Chondrocyte (in vitro differentiated cells): ENCODE data around the gene SOX6. TPM values are rescaled to one million over a fixed set of nuclear protein-coding genes. Genes with fewer than 3 reads are reported as not detected.
A peak's percentile ranks its signal among the peaks of the same experiment; 100 is the strongest.

ENCODE experiments used
- DNase-seq: peaks from one replicate; pipeline ENCODE4 v3.0.0; 2021; ENCODE audit warnings: mixed read lengths, low spot score
- H3K27ac Mint-ChIP-seq: one replicate; pipeline ENCODE4 v1.8.0; 2021; ENCODE audit warnings: mild to moderate bottlenecking, moderate library complexity, mixed read lengths; ENCODE audit not compliant: unreplicated experiment
- H3K27me3 Mint-ChIP-seq: 2 replicates; pipeline ENCODE4 v1.8.0; 2021; ENCODE audit warnings: low read depth, mixed read lengths
- H3K36me3 Mint-ChIP-seq: 2 replicates; pipeline ENCODE4 v1.8.0; 2021; ENCODE audit warnings: low read depth, mixed read lengths
- H3K4me1 Mint-ChIP-seq: 2 replicates; pipeline ENCODE4 v1.8.0; 2021; ENCODE audit warnings: low read depth, mild to moderate bottlenecking, mixed read lengths
- H3K4me3 Mint-ChIP-seq: one replicate; pipeline ENCODE4 v1.8.0; 2021; ENCODE audit warnings: mild to moderate bottlenecking, moderate library complexity, mixed read lengths; ENCODE audit not compliant: unreplicated experiment
- H3K9me3 Mint-ChIP-seq: 2 replicates; pipeline ENCODE4 v1.8.0; 2021; ENCODE audit warnings: low read depth, mixed read lengths
- total RNA-seq: library from RNA; stranded (reverse); gene quantifications from 3 replicates; pipeline ENCODE4 v1.2.1, GENCODE V29; 2021
- TF ChIP-seq, protein P1 (sequence below): fragments of 200-600 bp; sonication (generic); IDR thresholded peaks from 2 replicates; pipeline ENCODE4 v1.5.0; 2021; ENCODE audit warnings: antibody characterized with exemption, mild to moderate bottlenecking, moderate library complexity

SOX6 gene
- total RNA-seq, 1 donor from 2014 or later = 29.9 TPM

- Mint-ChIP-seq H3K9me3 (peaks cover 17% of the 10 kb centered on the region), H3K4me3 (no peak overlapping the region), H3K27ac (no peak overlapping the region), H3K27me3 (no peaks in the 10 kb centered on the region), H3K36me3 (peaks cover 5% of the 10 kb centered on the region), H3K4me1 (peaks cover 24% of the 10 kb centered on the region)
- TF ChIP-seq, protein P1, sequence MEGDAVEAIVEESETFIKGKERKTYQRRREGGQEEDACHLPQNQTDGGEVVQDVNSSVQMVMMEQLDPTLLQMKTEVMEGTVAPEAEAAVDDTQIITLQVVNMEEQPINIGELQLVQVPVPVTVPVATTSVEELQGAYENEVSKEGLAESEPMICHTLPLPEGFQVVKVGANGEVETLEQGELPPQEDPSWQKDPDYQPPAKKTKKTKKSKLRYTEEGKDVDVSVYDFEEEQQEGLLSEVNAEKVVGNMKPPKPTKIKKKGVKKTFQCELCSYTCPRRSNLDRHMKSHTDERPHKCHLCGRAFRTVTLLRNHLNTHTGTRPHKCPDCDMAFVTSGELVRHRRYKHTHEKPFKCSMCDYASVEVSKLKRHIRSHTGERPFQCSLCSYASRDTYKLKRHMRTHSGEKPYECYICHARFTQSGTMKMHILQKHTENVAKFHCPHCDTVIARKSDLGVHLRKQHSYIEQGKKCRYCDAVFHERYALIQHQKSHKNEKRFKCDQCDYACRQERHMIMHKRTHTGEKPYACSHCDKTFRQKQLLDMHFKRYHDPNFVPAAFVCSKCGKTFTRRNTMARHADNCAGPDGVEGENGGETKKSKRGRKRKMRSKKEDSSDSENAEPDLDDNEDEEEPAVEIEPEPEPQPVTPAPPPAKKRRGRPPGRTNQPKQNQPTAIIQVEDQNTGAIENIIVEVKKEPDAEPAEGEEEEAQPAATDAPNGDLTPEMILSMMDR = no peak
- DNase-seq = no peak
Measured at GRCh38 chr11:16266021-16266420, 90.3 kb downstream of the SOX6 start.

GRCh38 chr11:16265022-16265421, 91.3 kb downstream of the SOX6 start:
- Mint-ChIP-seq H3K27ac (no peak overlapping the region), H3K4me3 (no peak overlapping the region), H3K36me3 (peaks cover 5% of the 10 kb centered on the region), H3K4me1 (peaks cover 24% of the 10 kb centered on the region), H3K27me3 (no peaks in the 10 kb centered on the region), H3K9me3 (peaks cover 20% of the 10 kb centered on the region)
- TF ChIP-seq, protein P1 = no peak
- no peak for DNase-seq

- Mint-ChIP-seq H3K36me3 (peaks cover 4% of the 10 kb centered on the region), H3K4me1 (peaks cover 24% of the 10 kb centered on the region), H3K9me3 (peaks cover 14% of the 10 kb centered on the region), H3K4me3 (no peak overlapping the region), H3K27me3 (no peaks in the 10 kb centered on the region), H3K27ac (no peak overlapping the region)
- TF ChIP-seq, protein P1 = no peak
- DNase-seq = no peak
Measured at GRCh38 chr11:16262645-16262955, 93.7 kb downstream of the SOX6 start.

- Mint-ChIP-seq H3K4me3 (no peak overlapping the region), H3K27ac (peak overlapping the region; percentile 29), H3K36me3 (peaks cover 4% of the 10 kb centered on the region), H3K4me1 (peaks cover 24% of the 10 kb centered on the region), H3K9me3 (peaks cover 13% of the 10 kb centered on the region), H3K27me3 (no peaks in the 10 kb centered on the region)
- TF ChIP-seq, protein P1 = no peak
- DNase-seq = no peak
Measured at GRCh38 chr11:16261836-16262644, 94.3 kb downstream of the SOX6 start.

- Mint-ChIP-seq H3K9me3 (peaks cover 7% of the 10 kb centered on the region), H3K27ac (no peak overlapping the region), H3K4me3 (no peak overlapping the region), H3K36me3 (no peaks in the 10 kb centered on the region), H3K27me3 (no peaks in the 10 kb centered on the region), H3K4me1 (no peaks in the 10 kb centered on the region)
- TF ChIP-seq, protein P1 = peak; percentile 68
- no peak for DNase-seq
Measured at GRCh38 chr11:16252373-16252772, 104.0 kb downstream of the SOX6 start.
